Loucy (cell line): Measurements from ENCODE around the gene PDE10A.

Experiments
- CTCF ChIP-seq: fragments of 200-600 bp; sonication (generic); conservative IDR thresholded peaks from 2 replicates; pipeline ENCODE4 v1.5.1; 2014; ENCODE audit warnings: mild to moderate bottlenecking, antibody characterized with exemption, low read length
- EZH2phosphoT487 ChIP-seq: fragments of 200-600 bp; IDR thresholded peaks from 2 replicates; pipeline ENCODE4 v1.6.1; 2018; ENCODE audit warnings: antibody characterized with exemption, mild to moderate bottlenecking, moderate library complexity, borderline replicate concordance

- no peak for TF ChIP-seq CTCF
- TF ChIP-seq EZH2phosphoT487: no peak
Measured at GRCh38 chr6:165426892-165427291, 236.1 kb downstream of the PDE10A start.
